ENCODE results near the gene IGFN1. TPM values are rescaled to one million over a fixed set of nuclear protein-coding genes. Genes with fewer than 3 reads are reported as not detected.

The IGFN1 gene
- total RNA-seq, 2 donors from 2014 or later, result 0.12 to 0.16 TPM

DNA sequence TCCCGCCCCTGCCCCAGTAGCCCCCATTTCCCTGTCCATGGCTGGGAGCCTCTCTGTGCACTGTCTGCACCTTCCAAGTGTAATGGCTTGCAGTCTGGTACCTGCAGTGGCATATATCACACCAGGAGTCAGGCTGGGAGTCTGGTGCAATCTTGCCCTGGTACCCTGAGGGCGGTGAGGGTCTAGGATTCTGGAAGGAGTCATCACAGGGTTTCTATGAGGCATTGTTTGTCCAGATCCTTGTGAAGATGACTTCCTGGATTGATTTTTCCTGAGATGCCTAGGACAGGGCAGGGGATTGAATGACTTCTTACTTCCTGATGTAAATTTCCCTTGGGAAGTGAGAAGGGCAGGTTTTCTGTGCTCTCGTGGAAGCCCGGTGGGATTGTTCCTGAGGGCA is 86.8 kb downstream of the IGFN1 start:
- Histone ChIP-seq H3K4me1 (no peaks in the 10 kb centered on the region), H3K9ac (ENCODE audit: low read depth in 2 of 2, low read length in 2 of 2) (no peak overlapping the region), H3K9me3 (no peaks in the 10 kb centered on the region), H3K27ac (no peak overlapping the region), H3K4me3 (no peak overlapping the region), H3K27me3 (peaks cover 2% of the 10 kb centered on the region), H3K36me3 (no peaks in the 10 kb centered on the region)
- intact Hi-C loops (cut with DNase I), result no loop called here
- no peak for DNase-seq
- TF ChIP-seq, protein P1, sequence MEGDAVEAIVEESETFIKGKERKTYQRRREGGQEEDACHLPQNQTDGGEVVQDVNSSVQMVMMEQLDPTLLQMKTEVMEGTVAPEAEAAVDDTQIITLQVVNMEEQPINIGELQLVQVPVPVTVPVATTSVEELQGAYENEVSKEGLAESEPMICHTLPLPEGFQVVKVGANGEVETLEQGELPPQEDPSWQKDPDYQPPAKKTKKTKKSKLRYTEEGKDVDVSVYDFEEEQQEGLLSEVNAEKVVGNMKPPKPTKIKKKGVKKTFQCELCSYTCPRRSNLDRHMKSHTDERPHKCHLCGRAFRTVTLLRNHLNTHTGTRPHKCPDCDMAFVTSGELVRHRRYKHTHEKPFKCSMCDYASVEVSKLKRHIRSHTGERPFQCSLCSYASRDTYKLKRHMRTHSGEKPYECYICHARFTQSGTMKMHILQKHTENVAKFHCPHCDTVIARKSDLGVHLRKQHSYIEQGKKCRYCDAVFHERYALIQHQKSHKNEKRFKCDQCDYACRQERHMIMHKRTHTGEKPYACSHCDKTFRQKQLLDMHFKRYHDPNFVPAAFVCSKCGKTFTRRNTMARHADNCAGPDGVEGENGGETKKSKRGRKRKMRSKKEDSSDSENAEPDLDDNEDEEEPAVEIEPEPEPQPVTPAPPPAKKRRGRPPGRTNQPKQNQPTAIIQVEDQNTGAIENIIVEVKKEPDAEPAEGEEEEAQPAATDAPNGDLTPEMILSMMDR (IDR thresholded peaks at IDR 0.05), result no peak

Other genes with a start within 250 kb of the IGFN1 start
- 10 to 100 TPM in 1 of 2 donors, 1 to 10 TPM in 1; 3.1 to 10.4 TPM for gene KIF21B, start 167.1 kb upstream of the IGFN1 start, total RNA-seq
- not detected for gene CACNA1S, start 78.4 kb upstream of the IGFN1 start, total RNA-seq
- not detected for gene ASCL5, start 63.6 kb upstream of the IGFN1 start, total RNA-seq
- gene TMEM9, start 36.4 kb upstream of the IGFN1 start, total RNA-seq, result 10 to 100 TPM; 35.4 to 38.2 TPM
- under 1 TPM; 0.54 to 0.74 TPM for gene PKP1, start 92.7 kb downstream of the IGFN1 start, total RNA-seq
- 1 to 10 TPM; 2.4 to 4.2 TPM for gene TNNT2, start 186.9 kb downstream of the IGFN1 start, total RNA-seq
- gene LAD1, start 208.5 kb downstream of the IGFN1 start, total RNA-seq, result 100 to 1,000 TPM; 160 to 280 TPM
- not detected for gene TNNI1, start 230.9 kb downstream of the IGFN1 start, total RNA-seq